Bone marrow (tissue), 2 donors: ENCODE results near the gene COLQ.
"Not testable (repeated sequence)": the region's sequence is repeated elsewhere in the genome, so short reads cannot be mapped to it uniquely, and the experiment has no call there.

Source experiments
- DNase-seq, 2 donors: peaks; one replicate each; lab custom pipeline; 2025; lab: John Stamatoyannopoulos, UW

The COLQ gene

DNA sequence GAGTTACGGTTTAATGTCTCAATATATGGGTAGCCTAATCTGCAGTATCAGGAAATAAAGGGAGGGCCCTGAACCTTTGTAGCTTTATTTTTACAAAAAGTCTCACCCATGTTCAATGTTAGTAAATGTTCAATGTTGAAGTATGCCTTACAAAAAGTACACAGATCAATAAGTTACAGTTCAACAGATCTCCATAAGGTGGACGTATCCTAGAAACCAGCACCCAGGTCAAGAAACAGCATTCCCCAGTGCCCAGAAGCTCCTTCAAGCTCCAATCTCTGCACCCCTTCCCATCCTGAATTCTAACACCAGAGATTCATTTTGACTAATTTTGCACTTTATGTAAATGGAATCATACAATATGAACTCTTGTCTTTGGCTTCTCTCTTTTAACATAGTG is 31.3 kb downstream of the COLQ start:
- no peak for DNase-seq

GRCh38 chr3:15488002-15488401 is 33.5 kb downstream of the COLQ start:
- DNase-seq = no peak

DNA sequence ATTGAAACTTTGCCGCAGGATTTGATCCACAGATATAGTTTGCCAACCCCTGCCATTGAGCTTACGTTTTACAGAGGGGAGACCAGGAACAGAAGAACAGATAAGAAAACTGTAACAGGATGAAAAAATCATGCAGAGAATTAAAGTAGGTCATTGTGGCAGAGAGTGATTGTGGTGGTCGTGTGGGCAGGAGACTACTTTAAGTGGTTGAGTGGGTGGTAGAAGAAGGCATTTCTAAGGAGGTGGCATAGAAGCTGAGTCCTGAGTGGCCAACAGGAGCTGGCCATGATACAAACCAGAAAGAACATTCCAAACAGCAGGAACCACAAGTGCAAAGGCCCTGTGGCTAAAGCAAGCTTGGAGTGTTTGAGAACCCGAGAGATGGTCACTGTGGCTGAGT is 34.5 kb downstream of the COLQ start:
- DNase-seq = no peak

- no peak for DNase-seq
Observed at GRCh38 chr3:15486020-15486419, 35.5 kb downstream of the COLQ start.

DNA sequence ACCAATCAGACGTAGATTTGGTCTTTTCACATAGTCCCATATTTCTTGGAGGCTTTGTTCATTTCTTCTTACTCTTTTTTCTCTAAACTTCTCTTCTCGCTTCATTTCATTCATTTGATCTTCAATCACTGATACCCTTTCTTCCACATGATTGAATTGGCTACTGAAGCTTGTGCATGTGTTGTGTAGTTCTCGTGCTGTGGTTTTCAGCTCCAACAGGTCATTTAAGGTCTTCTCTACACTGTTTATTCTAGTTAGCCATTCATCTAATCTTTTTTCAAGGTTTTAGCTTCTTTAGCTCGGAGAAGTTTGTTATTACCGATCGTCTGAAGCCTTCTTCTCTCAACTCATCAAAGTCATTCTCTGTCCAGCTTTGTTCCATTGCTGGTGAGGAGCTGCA is 37.0 kb downstream of the COLQ start:
- not testable (repeated sequence) for DNase-seq

DNA sequence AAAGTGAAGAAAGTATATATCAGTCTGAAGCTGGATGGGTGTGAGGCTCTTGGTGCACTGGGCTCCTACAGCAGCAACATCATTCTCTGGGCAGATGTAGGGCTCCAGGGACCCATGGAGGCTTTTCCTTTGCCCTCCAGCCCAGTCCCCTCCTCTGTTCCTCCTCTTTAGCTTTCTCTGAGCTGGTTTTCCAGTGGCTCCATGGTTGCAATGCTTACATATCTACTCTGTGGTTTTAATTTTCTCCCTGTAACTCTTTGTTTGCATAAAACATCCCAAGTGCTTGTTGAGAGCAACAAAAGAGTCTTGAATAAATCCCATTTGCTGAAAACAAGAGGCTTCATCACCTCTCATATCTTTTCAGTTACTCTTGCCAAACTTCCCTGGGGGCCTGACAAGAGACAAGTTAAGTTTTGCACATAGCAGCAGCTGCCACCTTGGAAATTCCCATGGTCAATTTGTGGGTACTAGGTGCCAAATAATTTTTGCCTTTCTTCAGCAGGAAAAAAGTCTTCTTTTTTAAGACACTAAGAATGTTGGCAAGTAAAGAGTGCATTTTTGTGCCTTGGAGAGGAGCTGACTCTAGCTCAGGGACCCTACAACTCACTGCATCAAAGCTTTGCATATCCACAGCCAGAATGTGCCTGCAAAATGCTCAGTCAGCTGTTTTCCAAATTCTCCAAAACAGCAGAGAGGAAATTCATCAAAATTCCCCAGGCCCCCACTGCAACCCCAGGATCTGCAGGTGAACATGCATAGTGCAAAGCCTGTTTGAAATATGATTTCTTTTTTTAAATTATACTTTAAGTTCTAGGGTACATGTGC is 41.9 kb downstream of the COLQ start:
- no peak for DNase-seq

DNA sequence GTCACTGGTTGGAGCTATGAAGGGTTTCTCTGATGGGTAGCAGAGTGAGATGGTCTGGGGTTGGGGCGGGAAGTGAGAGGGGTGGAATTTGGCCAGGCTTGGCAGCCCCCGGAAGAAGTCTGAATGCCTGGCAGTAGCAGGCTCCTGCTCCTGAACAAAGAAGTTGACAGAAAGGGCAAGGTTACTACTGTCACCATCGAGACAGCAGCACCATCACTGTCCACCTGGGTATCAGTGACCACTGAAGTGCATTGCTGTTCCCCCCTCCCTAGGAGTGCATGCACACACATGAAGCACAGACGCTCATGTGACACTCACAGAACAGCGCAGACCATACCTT is 42.9 kb downstream of the COLQ start:
- DNase-seq = no peak

DNA sequence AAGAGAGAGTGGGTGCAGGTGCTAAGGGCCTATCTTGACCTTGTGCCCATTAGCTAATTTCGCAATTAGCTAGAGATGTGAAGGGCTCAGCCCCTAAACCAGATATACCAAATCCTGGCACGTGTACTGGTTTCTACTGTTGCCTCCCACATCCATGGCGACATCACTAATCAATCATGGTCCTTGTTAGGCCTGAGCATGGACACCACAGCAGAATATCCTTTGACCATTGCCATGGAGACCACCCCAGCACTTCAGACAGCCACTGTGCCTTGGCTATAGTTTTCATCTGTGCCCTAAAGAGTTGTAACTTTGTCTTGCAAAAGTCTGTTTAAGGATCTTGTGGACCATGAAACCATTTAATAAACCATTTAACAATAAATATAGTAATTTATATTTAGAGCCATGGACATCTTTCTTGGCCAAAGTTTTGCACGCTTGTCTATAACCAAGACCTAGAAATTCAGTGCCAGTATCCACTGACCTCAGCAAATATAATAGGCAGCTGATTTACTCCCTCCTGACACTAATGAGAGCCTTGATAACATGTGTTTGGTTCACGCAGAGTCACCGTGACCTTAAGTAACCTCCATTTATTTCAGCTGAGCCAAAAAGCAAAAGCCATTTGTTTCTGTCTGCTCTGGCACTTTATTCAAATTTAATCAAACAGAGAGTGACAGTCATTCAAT is 43.4 kb downstream of the COLQ start:
- DNase-seq = no peak

GRCh38 chr3:15476378-15476777 is 45.1 kb downstream of the COLQ start:
- DNase-seq = no peak

GRCh38 chr3:15475161-15475560 is 46.3 kb downstream of the COLQ start:
- no peak for DNase-seq

- DNase-seq = no peak
Observed at GRCh38 chr3:15471861-15472260, 49.6 kb downstream of the COLQ start.

- no peak for DNase-seq
Observed at GRCh38 chr3:15470849-15471248, 50.7 kb downstream of the COLQ start.

GRCh38 chr3:15470261-15470660 is 51.2 kb downstream of the COLQ start:
- no peak for DNase-seq

GRCh38 chr3:15467227-15468181 is 54.0 kb downstream of the COLQ start:
- DNase-seq = no peak

GRCh38 chr3:15465876-15466585 is 55.5 kb downstream of the COLQ start:
- DNase-seq = no peak

DNA sequence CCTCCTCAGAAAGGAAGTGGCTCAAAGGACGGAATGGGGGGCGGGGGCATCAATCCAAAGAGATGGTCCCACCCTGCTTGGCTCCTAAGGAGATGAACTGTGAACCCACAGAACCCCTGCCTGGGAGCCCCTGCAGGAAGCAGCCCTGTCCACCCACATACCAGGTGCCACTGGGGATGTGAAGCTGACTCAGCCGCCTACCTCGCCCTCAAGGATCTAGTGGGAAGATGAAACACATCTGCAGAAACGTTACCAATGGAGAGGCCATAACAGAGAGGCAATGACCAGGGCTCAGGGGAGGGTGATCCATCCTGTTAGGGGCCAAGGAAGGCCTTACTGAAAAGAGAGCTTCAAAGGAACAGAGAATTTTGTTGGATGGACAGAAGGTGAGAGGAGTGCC is 59.1 kb downstream of the COLQ start:
- no peak for DNase-seq

- DNase-seq = peak in 1 of 2 donors; percentile 83
Observed at GRCh38 chr3:15460891-15461531, 60.5 kb downstream of the COLQ start.

GRCh38 chr3:15458212-15458780 is 63.2 kb downstream of the COLQ start:
- no peak for DNase-seq

DNA sequence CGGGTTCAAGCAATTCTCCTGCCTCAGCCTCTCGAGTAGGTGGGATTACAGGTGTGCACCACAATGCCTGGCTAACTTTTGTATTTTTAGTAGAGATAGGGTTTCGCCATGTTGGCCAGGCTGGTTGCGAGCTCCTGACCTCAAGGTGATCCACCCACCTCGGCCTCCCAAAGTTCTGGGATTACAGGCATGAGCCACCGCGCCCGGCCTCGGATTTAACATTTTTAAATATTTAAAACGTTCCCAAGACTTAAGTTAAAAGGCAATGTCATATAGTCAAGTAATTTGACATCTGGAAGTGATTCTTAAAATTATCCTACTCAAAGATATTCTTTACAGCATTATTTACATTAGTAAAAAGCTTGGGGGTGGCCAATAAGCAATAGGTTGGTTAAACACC is 64.6 kb downstream of the COLQ start:
- not testable (repeated sequence) for DNase-seq

- no peak for DNase-seq
Observed at GRCh38 chr3:15456321-15456720, 65.2 kb downstream of the COLQ start.

DNA sequence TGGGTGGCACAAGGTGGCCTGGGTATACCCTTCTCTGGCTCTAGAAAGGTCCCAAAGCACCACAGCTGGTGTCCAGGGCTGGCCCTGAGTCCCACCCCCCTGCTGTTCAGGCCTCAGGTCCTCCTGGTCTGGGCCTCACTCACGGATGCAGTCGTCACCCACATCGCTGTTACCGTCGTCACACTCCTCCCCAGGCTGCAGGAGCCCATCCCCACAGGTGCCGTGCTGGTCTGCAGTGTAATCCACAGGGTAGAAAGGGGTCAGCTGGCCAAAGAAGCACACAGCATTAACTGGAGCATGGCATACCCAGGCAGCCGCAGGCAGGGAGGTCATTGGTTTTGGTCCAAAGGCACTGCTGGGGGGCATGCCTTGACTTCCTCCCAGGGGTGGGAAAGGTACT is 65.8 kb downstream of the COLQ start:
- no peak for DNase-seq
